ENCODE measurements around the gene DDX56. TPM values are rescaled to one million over a fixed set of nuclear protein-coding genes. Genes with fewer than 3 reads are reported as not detected.
"Not testable (repeated sequence)": the region's sequence is repeated elsewhere in the genome, so short reads cannot be mapped to it uniquely, and the experiment has no call there.

Gene DDX56
- total RNA-seq, 2 donors from 2014 or later: 41.1 to 90.6 TPM

DNA sequence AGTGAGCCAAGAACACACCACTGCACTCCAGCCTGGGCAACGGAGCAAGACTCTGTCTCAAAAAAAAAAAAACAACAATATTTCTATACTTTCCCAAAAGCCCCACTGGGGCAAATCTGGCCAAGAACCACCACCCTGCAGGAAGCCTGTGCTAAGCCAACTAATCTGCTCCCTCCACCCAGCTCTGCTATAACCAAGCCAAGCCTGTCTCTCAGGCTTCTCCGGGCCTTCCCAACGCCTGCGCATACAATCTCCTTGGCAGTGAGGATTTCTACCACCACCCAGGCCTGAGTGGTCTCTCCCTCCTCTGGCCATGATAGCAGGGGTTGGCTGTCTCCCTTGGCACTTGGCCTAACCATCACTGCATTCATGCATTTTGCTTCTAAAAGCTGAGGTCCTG is 14.2 kb downstream of the DDX56 start:
- Histone ChIP-seq H3K27ac (no peak overlapping the region), H3K9ac (ENCODE audit: low read depth in 2 of 2, low read length in 2 of 2) (no peak overlapping the region), H3K27me3 (no peaks in the 10 kb centered on the region), H3K9me3 (no peaks in the 10 kb centered on the region), H3K4me1 (no peaks in the 10 kb centered on the region), H3K36me3 (no peaks in the 10 kb centered on the region), H3K4me3 (no peak overlapping the region)
- TF ChIP-seq, protein P1, sequence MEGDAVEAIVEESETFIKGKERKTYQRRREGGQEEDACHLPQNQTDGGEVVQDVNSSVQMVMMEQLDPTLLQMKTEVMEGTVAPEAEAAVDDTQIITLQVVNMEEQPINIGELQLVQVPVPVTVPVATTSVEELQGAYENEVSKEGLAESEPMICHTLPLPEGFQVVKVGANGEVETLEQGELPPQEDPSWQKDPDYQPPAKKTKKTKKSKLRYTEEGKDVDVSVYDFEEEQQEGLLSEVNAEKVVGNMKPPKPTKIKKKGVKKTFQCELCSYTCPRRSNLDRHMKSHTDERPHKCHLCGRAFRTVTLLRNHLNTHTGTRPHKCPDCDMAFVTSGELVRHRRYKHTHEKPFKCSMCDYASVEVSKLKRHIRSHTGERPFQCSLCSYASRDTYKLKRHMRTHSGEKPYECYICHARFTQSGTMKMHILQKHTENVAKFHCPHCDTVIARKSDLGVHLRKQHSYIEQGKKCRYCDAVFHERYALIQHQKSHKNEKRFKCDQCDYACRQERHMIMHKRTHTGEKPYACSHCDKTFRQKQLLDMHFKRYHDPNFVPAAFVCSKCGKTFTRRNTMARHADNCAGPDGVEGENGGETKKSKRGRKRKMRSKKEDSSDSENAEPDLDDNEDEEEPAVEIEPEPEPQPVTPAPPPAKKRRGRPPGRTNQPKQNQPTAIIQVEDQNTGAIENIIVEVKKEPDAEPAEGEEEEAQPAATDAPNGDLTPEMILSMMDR (IDR thresholded peaks at IDR 0.05): no peak
- intact Hi-C loops (cut with DNase I): no loop called here
- DNase-seq: no peak

DNA sequence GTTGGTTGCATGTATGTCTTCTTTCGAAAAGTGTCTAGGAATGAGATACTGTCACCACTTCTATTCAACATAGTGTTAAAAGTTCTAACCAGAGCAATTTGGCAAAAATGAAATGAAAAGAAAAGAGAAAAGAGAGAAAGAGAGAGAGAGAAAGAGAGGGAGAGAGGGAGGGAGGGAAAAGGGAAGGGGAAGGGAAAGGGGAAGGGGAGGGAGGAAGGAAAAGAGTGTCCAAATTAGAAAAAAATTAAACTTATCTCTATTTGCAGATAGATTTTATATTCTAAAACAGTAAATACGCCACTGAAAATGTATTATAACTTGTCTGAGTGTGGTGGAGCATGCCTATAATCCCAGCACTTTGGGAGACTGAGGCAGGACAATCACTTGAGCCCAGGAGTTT is 16.2 kb downstream of the DDX56 start:
- H3K9ac ChIP-seq (ENCODE audit: low read depth in 2 of 2, low read length in 2 of 2): no peak overlapping the region
- DNase-seq: no peak
- H3K4me1 ChIP-seq: no peaks in the 10 kb centered on the region
- no peak overlapping the region for H3K27ac ChIP-seq
- TF ChIP-seq, protein P1 (IDR thresholded peaks at IDR 0.05): no peak
- no peak overlapping the region for H3K4me3 ChIP-seq
- intact Hi-C loops (cut with DNase I): no loop called here
- H3K36me3 ChIP-seq: no peaks in the 10 kb centered on the region
- no peaks in the 10 kb centered on the region for H3K9me3 ChIP-seq
- no peaks in the 10 kb centered on the region for H3K27me3 ChIP-seq

DNA sequence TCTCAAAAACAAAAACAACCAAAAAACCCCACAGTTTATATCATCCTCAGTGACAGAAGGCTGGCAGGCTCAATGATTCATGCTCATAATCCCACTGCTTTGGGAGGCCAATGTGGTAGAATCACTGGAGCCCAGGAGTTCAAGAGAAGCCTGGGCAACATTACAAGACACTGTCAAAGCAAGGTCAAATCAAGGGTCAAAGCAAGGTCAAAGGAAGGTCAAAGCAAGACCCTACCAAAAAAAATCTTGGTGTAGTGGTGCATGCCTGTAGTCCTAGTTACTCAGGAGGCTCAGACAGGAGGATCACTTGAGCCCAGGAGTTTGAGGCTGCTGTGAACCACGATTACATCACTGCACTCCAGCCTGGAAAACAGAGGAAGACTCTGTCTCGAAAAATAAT is 18.4 kb downstream of the DDX56 start:
- intact Hi-C loops (cut with DNase I): no loop called here
- no peaks in the 10 kb centered on the region for H3K27me3 ChIP-seq

DNA sequence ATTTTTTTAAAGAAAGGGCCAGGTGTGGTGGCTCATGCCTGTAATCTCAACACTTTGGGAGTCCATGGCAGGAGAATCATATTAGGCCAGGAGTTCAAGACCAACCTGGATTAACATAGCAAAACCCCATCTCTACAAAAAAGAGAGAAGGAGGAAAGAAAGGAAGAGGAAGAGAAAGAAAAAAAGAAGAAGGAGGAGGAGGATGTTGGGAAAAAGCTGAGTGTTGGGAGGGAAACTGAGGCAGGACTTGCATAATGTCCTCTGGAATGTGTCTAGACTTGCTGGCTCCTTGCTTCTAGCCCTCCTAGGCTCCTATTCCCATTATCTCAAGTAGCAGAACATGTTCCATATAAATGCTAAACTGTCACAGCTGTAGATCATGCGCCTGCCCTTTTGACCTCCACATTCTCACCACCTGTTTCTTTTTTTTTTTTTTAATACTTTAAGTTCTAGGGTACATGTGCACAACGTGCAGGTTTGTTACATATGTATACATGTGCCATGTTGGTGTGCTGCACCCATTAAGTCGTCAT is 21.2 kb downstream of the DDX56 start:
- not testable (repeated sequence) for H3K9me3 ChIP-seq; H3K9ac ChIP-seq (ENCODE audit: low read depth in 2 of 2, low read length in 2 of 2); DNase-seq

More for the DNA sequence above, 18.4 kb downstream of the DDX56 start:
- TF ChIP-seq, protein P1 (IDR thresholded peaks at IDR 0.05): no peak
- H3K9me3 ChIP-seq: no peaks in the 10 kb centered on the region
- no peak overlapping the region for H3K9ac ChIP-seq (ENCODE audit: low read depth in 2 of 2, low read length in 2 of 2)
- no peaks in the 10 kb centered on the region for H3K36me3 ChIP-seq
- DNase-seq: no peak
- no peak overlapping the region for H3K27ac ChIP-seq
- H3K4me1 ChIP-seq: no peaks in the 10 kb centered on the region
- H3K4me3 ChIP-seq: no peak overlapping the region

DNA sequence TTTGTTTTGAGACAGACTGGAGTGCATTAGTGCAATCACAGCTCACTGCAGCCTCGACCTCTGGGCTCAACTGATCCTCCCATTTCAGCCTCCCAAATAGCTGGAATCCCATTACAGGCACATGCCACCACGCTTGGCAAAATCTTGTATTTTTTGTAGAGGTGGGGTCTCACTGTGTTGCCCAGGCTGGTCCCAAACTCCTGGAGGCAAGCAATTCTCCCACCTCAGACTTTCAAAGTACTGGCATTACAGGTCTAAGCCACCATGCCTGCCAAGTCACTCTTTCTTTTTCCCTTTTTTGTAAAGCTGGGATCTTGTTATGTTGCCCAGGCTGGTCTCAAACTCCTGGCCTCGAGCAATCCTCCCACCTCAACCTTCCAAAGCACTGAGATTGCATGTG is 24.3 kb downstream of the DDX56 start:
- H3K9ac ChIP-seq (ENCODE audit: low read depth in 2 of 2, low read length in 2 of 2): no peak overlapping the region
- no peak overlapping the region for H3K4me3 ChIP-seq
- no peak for DNase-seq
- H3K27me3 ChIP-seq: no peaks in the 10 kb centered on the region
- H3K9me3 ChIP-seq: no peaks in the 10 kb centered on the region
- TF ChIP-seq, protein P1 (IDR thresholded peaks at IDR 0.05): no peak
- H3K4me1 ChIP-seq: no peaks in the 10 kb centered on the region
- H3K36me3 ChIP-seq: no peaks in the 10 kb centered on the region
- intact Hi-C loops (cut with DNase I): no loop called here
- no peak overlapping the region for H3K27ac ChIP-seq

More for the DNA sequence above, 21.2 kb downstream of the DDX56 start:
- H3K36me3 ChIP-seq; intact Hi-C loops (cut with DNase I); H3K27me3 ChIP-seq; H3K4me3 ChIP-seq; H3K27ac ChIP-seq; H3K4me1 ChIP-seq: not testable (repeated sequence)

DNA sequence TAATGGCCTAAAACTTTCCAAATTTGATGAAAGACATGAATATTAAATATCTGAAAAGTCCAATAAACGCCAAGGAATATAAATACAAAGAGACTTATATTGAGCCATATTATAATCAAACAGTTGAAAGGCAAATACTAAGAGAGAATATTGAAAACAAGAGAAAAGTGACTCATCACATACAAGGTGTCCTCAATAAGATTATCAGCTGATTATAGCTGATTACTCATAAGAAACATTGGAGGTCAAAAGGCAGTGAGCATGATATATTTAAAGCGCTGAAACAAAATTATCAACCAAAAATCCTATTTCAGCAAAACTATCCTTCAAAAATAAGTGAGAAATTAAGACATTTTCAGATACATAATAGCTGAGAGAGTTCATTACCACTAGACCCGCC is 24.8 kb downstream of the DDX56 start:
- TF ChIP-seq, protein P1 (IDR thresholded peaks at IDR 0.05): no peak
- no peaks in the 10 kb centered on the region for H3K9me3 ChIP-seq
- intact Hi-C loops (cut with DNase I): no loop called here
- H3K27me3 ChIP-seq: no peaks in the 10 kb centered on the region
- no peak overlapping the region for H3K9ac ChIP-seq (ENCODE audit: low read depth in 2 of 2, low read length in 2 of 2)
- no peak for DNase-seq
- no peaks in the 10 kb centered on the region for H3K4me1 ChIP-seq
- no peaks in the 10 kb centered on the region for H3K36me3 ChIP-seq
- no peak overlapping the region for H3K4me3 ChIP-seq
- H3K27ac ChIP-seq: no peak overlapping the region

Data from colonic mucosa (tissue), 4 donors.